Activated gamma-delta T cell treated with anti-CD3 and anti-CD28 coated beads, Interleukin-2, amount 50 U/mL, for 16 hours (primary cell): ENCODE results near the gene SF3A2.

Experiments
- DNase-seq: peaks from one replicate; pipeline ENCODE4 v3.0.0-alpha.2; 2020; ENCODE audit warnings: low read depth

Gene SF3A2

GRCh38 chr19:2240881-2241760 lies 4.5 kb downstream of the SF3A2 start:
- no peak for DNase-seq

GRCh38 chr19:2242092-2242537 lies 5.5 kb downstream of the SF3A2 start:
- no peak for DNase-seq

GRCh38 chr19:2242816-2243215 lies 6.2 kb downstream of the SF3A2 start:
- no peak for DNase-seq

GRCh38 chr19:2243274-2244124 lies 6.9 kb downstream of the SF3A2 start:
- no peak for DNase-seq

GRCh38 chr19:2244125-2244411 lies 7.4 kb downstream of the SF3A2 start:
- no peak for DNase-seq

GRCh38 chr19:2244486-2244885 lies 7.9 kb downstream of the SF3A2 start:
- DNase-seq, result no peak

- no peak for DNase-seq
These were observed 8.6 kb downstream of the SF3A2 start for GRCh38 chr19:2245273-2245672.

GRCh38 chr19:2246014-2246620 lies 9.5 kb downstream of the SF3A2 start:
- DNase-seq, result no peak

- no peak for DNase-seq
These were observed 10.3 kb downstream of the SF3A2 start for GRCh38 chr19:2246801-2247361.

- no peak for DNase-seq
These were observed 10.9 kb downstream of the SF3A2 start for GRCh38 chr19:2247433-2248101.

GRCh38 chr19:2248136-2249009 lies 11.7 kb downstream of the SF3A2 start:
- no peak for DNase-seq

- no peak for DNase-seq
These were observed 12.6 kb downstream of the SF3A2 start, which contains the start of gene AMH for GRCh38 chr19:2249010-2249866. Gene AMH (plus strand): TSS chr19:2249323. CDS start chr19:2249333, 10 bp downstream.

GRCh38 chr19:2249880-2250765 lies 13.5 kb downstream of the SF3A2 start:
- DNase-seq, result no peak

- no peak for DNase-seq
These were observed 14.1 kb downstream of the SF3A2 start for GRCh38 chr19:2250766-2251105.

- DNase-seq, result no peak
These were observed 14.8 kb downstream of the SF3A2 start for GRCh38 chr19:2251106-2252054.

- DNase-seq, result no peak
These were observed 15.6 kb downstream of the SF3A2 start for GRCh38 chr19:2252055-2252796.

- DNase-seq, result no peak
These were observed 16.1 kb downstream of the SF3A2 start for GRCh38 chr19:2252797-2253105.
